HG02885 (cell line): ENCODE results near the gene WDR13.
"Not testable (repeated sequence)": the region's sequence is repeated elsewhere in the genome, so short reads cannot be mapped to it uniquely, and the experiment has no call there.

Source experiments
- ATAC-seq: cut with Tn5 transposase; IDR thresholded peaks from one replicate; pipeline ENCODE4 v1.9.1; 2021; ENCODE audit warnings: mild to moderate bottlenecking; ENCODE audit not compliant: unreplicated experiment, poor library complexity

Gene WDR13

DNA sequence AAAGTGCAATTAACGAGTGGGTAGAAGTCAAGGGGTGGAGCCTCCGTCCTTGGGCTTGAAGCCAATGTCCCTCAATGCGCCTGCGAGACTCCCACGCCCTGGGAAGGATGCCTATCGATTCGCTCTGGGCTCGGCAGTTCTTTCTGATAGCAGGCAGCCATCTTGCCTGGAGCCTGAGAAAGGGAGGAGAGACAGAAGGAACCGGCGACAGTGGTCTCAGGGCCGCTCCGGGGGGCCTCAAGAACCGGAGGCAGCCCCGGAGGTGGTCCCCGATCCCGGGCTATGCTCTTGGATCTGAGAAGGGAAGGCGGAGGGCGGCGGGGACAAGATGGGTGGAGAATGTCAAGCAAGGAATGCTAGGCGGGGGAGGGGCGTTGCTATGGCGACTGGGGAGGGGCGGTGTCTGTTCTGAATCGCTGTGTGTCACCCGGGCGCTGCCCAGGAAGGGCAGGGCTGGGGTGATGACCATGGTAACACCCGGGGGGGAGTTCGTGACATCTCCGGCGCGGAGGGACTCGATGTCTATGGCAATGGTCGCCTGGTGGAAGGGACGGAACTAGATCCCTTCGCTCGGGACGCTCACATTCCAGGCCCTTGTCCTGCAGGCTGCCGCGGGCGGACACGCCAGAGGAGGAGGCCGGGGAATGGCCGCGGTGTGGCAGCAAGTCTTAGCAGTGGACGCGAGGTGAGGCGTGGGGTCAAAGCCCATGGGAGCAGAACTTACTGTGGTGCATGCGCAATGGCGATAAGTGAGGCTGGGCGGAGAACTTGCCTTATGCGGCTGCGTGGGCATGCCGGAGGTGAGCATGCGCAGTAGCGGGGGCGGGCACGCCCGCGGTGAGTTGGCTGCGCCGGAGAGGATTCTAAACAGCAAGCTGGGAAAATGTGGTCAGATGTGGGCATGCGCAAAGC lies at the start of gene WDR13:
WDR13 (plus strand) TSS at position 140 of the 912 bp plus-strand sequence; CDS start at position 645, 505 bp downstream.
- peak; percentile 73 for ATAC-seq

DNA sequence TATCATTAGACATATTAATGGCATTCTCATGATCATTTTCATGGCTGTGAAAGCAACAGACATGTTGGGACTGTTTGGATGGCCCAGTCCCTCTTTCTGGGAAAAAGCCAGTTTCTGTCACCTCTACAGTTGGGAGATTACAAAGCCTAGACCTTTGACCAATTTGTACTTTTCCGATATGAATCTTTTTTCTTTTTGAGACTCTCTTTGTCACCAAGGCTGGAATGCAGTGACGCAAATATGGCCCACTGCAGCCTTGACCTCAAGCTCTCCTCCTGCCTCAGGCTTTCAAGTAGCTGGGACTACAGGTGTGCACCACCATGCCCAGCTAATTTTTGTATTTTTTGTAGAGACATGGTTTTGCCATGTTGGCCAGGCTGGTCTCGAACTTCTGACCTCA lies 48.4 kb upstream of the WDR13 start:
- no peak for ATAC-seq

DNA sequence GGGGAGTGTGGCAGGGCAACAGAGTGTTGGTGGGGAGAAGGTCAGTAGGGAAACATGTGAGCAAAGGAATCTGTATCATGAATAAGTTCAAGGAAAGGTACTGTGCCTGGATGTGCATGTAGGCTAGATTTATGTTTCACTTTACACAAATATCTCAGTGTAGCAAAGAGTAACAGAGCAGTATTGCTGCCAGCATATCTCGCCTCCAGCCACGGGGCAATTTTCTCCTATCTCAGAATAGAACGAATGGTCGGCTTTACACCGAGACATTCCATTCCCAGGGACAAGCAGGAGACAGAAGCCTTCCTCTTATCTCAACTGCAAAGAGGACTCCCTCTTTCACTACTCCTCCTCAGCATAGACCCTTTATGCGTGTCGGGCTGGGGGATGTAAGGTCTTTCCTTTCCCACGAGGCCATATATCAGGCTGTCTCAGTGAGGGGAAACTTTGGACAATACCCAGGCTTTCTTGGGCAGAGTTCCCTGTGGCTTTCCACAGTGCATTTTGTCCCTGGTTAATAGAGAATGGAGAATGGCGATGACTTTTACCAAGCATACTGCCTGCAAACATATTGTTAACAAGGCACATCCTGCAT lies 41.5 kb upstream of the WDR13 start:
- not testable (repeated sequence) for ATAC-seq

DNA sequence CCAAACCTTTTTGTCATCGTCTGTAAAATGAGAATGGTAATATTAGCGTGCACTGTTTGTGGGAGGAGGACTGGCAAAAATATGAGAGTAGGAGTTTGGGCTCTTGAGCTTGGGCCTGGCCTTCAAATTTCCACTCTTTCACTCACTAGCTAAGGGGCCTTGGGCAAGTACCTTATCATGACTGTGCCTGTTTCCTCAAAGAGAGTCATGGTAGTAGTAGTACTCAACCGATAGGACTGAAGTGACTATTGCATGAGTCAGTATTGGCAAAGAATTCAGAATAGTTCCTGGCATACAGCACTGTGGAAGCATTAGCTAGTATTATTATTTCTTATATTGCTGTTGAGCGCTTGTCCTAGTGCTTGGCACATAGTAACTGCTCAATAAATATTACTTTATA lies 39.0 kb upstream of the WDR13 start:
- ATAC-seq: no peak

DNA sequence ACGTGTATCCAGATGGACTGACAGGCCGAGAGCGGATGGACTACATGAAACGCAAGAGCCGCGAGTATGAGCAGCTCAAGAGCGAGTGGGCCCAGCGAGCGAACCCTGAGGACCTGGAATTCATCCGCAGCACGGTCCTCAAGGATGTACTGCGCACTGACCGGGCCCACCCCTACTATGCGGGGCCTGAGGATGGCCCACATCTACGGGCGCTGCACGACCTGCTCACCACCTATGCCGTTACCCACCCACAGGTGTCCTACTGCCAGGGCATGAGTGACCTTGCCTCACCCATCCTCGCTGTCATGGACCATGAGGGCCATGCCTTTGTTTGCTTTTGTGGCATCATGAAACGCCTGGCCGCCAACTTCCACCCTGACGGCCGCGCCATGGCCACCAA lies 37.7 kb upstream of the WDR13 start:
- ATAC-seq: no peak

DNA sequence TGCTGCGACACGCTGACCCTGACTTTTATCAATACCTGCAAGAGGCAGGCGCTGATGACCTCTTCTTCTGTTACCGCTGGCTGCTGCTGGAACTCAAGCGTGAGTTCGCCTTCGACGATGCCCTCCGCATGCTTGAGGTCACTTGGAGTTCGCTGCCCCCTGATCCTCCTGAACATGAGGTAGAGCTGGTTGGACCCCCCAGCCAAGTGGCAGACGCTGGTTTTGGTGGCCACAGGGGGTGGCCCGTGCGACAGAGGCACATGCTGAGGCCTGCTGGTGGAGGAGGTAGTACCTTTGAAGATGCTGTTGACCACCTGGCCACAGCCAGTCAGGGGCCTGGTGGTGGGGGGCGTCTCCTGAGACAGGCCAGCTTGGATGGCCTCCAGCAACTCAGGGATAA lies 37.2 kb upstream of the WDR13 start:
- ATAC-seq: no peak

DNA sequence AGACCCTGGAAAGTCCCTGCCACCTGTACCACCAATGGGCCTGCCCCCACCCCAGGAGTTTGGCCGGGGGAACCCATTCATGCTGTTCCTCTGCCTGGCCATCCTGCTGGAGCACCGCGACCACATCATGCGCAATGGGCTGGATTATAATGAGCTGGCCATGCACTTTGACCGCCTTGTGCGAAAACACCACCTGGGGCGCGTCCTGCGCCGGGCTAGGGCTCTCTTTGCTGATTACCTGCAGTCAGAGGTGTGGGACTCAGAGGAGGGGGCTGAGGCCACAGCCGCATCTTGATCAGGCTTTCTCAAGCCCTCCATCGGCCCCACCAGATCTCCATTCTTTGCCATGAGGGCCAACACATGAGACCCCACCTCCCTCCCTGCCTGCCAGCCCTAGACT lies 36.6 kb upstream of the WDR13 start:
- no peak for ATAC-seq

DNA sequence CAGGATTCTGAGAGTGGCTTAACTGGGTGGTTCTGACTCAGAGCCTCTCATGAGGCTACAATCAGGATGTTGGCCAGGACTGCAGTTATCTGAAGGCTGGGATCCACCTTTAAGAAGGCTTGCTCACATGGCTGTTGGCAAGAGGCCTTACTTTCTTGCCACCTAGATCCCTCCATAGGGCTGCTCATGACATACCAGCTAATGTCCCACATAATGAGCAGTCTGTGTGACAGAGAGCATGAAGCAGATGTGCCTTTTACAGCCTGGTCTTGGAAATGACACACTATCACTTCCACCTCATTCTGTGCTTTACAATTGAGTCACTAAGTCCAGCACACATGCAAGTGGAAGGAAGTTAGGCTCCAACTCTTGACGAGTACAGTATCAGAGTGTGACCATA lies 27.3 kb upstream of the WDR13 start:
- ATAC-seq: peak; percentile 39

DNA sequence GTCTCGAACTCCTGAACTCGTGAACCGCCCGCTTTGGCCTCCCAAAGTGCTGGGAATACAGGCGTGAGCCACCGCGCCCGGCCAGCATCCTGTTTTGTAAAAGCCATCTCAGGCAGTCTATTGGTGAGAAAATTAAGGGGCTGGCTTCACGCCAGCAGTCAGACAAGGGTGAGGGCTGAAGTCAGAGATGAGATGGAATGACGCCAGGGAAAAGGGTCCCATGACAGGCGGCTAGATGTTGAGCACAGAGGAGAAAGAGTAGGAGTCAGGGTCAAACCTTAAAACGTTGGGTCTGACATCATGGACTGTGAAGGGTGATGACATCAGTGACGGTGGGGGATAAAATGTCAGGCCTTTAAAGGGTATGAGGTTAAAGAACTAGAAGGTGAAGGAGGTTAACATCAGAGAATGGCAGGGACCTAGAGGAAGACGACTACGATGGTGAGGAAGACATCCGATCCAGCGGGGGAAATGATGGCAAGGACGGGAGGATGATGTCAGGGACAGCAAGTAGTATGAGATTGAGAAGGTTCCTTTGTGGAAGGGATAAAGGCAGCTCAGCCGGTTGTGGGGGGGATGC lies 23.5 kb upstream of the WDR13 start:
- ATAC-seq: no peak

DNA sequence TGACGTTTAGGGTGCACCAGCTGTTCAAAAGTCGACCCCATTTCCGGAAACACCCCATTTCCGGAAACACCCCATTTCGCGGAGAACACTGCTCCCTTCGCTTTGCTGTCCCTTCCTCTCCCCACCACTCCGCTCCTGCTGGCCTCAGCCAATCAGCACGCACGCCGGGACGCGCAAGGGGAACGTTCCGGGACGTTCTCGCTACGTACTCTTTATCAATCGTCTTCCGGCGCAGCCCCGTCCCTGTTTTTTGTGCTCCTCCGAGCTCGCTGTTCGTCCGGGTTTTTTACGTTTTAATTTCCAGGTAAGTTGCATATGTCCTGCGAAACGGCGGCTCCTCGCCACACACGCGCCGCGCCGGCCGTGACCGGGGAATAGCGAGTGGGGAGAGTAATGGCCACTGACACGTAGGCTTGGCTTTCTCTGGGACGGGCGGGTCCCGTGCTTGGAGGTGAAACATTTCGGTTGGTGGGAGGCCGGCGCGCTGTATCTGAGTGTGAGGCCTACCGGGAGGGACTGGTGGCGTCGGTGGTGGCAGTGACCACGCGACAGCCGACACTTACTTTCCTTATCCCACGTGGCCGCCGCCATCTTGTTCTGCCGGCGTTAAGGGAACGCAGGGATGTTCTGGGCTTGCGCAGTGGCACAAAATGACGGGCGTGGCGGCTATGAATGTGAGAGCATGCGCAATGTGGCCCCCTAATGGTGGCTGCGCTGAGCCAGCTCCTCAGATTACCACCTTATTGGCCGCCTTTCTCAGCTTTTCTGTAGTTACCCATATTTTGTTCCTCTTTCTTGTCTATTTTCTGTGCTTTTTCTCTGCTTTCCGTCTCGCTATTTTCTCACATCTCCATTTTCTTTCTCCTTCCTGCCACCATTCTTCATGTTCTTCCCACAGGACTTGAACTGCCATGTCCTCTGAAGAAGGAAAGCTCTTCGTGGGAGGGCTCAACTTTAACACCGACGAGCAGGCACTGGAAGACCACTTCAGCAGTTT lies 22.7 kb upstream of the WDR13 start, which contains the start of gene RBM3:
RBM3 (plus strand) TSS at position 215 of the 997 bp plus-strand sequence; CDS start at position 912, 697 bp downstream.
- ATAC-seq: peak; percentile 87

DNA sequence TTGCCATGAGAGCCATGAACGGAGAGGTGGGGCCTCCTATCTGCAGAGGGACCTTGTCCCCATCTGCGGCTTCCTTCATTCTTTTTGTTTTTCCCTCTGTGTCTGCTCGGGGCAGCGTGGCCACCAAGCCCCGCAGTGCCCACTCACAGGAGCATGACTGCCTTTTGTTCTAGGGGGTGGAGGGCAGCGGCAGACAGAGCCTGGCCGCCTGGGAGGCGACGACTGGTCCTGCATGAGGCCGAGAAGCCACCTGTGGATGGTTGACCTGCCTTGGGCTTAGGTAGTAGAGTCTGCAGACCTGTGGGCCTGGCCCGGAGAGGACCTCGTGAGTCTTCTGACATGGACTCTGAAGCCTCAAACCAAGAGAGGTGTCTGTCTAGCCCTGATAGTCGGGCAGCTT lies 21.6 kb upstream of the WDR13 start:
- ATAC-seq: no peak

DNA sequence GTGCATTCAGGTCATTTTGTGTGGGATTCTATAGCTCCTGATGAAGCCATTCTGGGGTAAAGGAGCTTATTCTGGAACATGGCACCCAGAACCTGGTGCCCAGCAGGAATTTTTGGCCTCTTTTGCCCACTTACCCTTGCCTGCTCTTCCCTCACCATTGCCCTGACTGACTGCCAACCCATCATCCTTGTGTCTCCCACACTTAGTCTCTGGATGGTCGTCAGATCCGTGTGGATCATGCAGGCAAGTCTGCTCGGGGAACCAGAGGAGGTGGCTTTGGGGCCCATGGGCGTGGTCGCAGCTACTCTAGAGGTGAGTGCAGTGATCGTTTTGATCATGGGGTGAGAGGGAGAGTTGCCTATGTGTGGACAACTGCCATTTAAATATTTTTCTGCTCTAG lies 21.2 kb upstream of the WDR13 start:
- ATAC-seq: no peak

DNA sequence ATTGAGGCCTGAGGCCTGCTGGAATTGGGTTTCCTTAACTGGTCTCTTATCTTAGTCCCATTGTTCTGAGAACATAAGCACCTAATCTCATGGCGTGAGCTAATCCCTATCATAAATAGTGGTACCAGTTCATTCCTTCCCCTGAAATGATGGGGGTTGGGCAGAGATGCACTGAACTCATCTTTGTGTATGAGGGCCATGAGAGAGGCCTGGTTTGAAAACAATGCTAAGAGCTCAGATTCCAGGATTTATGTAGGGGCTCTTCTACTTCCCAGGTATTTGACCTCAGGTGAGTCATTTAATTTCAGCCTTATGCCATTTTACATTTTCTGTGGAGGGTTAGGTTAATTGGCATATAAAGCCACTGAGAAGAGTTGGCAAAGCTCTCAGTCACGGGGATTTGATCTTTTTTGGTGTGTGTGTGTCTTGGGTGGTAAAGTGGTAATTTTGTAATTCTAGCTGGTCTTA lies 18.6 kb upstream of the WDR13 start:
- no peak for ATAC-seq

DNA sequence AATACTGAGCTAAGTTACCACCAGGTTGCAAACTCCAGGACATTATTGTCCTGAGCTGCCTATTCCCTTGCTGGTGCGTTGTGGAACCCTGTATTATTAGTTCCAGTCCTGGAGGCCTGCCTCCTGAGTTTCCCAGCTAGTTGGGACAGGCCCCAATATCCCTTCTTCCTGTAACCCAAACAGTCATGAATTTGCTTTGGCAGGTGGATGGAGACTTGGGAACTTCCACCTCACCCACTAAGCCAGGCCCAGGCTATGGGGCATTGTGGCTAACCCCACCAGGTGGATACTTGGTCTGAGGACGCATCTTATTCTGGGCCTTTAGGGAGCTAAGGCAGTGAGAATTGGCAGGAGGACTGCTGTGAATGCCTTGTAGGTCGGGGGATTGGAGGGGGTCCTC lies 18.0 kb upstream of the WDR13 start:
- ATAC-seq: no peak

DNA sequence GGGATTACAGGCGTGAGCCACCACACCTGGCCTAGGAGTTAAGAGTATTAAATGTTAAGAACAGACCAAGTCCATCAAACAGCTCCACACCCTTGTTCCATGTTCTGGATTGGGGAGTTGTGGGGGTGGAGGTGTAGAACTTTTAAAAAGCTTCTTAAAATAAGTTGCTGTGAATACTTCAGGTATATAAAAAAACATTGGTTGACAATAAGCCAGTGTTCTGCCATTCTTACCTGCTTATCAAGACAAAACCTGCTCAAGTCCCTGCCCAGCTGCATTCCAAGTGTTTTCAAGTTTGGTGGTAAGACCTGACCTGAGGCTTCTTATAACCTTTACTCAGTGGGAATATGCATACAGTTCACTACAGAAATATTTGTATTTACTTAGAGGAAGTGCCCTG lies 16.6 kb upstream of the WDR13 start:
- ATAC-seq: no peak

DNA sequence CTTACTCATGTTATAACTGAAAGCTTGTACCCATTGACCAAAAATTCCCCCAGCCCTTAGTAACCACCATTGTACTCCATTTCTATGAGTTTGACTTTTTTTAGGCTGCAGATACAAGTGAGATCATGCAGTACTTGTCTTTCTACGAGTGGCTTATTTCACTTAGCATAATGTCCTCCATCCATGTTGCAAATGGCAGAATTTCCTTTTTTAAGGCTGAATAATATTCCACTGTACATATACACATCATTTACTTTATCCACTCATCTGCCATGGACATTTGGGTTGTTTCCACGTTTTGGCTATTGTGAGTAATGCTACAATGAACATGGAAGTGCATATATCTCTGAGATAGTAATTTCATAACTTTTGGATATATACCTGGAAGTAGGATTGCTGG lies 12.6 kb upstream of the WDR13 start:
- ATAC-seq: no peak

DNA sequence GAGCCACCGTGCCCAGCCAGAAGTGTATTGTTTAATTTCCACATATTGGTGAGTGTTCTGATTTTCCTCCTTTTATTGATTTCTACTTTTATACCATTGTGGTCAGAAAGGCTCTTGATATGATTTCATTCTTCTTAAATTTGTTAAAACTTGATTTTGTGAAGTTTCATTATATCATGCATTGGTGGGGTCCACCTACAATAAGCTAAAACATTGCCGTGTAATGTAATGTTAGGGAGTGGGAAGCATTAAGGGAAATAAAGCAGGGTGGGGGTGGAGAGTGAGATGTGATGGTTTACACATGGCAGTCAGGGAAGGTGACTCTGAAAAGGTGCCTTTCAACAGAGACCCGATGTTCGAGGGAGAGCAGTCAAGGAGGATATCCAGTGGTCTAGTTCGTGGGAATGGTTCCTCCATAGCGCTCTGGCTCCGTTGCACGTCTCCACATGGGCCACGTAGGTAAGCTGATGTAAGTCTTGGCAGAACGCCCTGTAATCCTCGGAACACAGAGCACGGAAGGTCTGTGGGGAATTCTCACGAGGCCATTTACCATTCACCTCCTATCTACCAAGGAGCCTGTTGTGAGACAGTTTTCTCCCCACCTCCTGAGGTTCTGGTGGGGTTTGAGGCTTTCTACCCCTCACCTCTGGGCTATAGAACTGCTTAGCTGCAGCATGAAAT lies 7.7 kb upstream of the WDR13 start:
- no peak for ATAC-seq

DNA sequence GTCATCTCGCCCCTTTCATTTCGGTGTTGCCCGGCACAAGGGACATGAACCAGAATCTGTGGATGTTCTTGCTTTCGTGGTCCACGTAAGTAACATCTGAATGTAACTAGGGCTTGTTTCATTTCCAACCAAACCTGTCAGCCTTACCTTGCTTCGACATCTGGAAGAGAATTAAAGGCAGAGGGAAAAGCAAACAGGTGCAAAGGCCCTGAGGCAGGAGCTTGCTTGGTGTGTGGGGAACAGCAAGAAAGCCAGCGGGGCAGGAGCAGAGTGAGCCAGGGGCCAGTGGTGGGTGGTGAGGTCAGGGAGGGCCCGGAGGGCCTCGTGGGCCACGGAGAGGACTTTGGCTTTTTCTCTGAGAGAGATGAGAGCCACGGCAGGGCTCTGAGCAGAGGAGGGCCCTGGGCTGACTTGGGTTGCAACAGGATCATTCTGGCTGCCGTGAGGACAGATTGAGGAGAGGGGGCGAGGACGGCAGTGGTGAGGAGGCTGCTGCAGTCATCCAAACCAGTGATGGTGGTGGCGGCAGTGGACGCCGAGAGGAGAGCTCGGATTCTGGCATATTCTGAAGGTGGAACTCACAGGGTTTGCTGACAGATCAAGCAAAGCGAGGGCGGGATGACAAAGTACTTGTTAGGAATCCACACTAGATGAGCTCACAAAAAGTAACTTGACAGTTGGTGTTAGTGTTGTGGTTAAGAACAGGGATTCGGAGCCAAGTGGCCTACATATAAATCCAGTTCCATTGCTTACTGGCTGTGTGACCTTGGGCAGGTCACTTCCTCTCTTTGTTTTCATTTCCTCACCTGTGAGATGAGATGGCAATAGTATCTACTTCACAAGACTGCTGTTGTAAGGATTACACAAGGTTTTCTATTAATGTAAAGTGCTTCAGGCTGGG lies 6.8 kb upstream of the WDR13 start:
- ATAC-seq: no peak
